Measurements from ENCODE around the gene MSI2.

GRCh38 chr17:57425903-57426880 is 169.9 kb downstream of the MSI2 start:
- TF ChIP-seq, protein P1, sequence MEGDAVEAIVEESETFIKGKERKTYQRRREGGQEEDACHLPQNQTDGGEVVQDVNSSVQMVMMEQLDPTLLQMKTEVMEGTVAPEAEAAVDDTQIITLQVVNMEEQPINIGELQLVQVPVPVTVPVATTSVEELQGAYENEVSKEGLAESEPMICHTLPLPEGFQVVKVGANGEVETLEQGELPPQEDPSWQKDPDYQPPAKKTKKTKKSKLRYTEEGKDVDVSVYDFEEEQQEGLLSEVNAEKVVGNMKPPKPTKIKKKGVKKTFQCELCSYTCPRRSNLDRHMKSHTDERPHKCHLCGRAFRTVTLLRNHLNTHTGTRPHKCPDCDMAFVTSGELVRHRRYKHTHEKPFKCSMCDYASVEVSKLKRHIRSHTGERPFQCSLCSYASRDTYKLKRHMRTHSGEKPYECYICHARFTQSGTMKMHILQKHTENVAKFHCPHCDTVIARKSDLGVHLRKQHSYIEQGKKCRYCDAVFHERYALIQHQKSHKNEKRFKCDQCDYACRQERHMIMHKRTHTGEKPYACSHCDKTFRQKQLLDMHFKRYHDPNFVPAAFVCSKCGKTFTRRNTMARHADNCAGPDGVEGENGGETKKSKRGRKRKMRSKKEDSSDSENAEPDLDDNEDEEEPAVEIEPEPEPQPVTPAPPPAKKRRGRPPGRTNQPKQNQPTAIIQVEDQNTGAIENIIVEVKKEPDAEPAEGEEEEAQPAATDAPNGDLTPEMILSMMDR (IDR thresholded peaks at IDR 0.05), result no peak
- TF ChIP-seq POLR2A (IDR thresholded peaks at IDR 0.05), result no peak

Data from thyroid gland (tissue), 4 donors.